Dedifferentiated amniotic fluid mesenchymal stem cell (primary cell): ENCODE measurements around the gene MIGA2.
"Not testable (repeated sequence)": the region's sequence is repeated elsewhere in the genome, so short reads cannot be mapped to it uniquely, and the experiment has no call there.

ENCODE experiments used
- DNase-seq: peaks from one replicate; pipeline ENCODE4 v3.0.0-alpha.2; 2016; ENCODE audit errors: extremely low spot score

Gene MIGA2, protein sequence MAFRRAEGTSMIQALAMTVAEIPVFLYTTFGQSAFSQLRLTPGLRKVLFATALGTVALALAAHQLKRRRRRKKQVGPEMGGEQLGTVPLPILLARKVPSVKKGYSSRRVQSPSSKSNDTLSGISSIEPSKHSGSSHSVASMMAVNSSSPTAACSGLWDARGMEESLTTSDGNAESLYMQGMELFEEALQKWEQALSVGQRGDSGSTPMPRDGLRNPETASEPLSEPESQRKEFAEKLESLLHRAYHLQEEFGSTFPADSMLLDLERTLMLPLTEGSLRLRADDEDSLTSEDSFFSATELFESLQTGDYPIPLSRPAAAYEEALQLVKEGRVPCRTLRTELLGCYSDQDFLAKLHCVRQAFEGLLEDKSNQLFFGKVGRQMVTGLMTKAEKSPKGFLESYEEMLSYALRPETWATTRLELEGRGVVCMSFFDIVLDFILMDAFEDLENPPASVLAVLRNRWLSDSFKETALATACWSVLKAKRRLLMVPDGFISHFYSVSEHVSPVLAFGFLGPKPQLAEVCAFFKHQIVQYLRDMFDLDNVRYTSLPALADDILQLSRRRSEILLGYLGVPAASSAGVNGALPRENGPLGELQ

DNA sequence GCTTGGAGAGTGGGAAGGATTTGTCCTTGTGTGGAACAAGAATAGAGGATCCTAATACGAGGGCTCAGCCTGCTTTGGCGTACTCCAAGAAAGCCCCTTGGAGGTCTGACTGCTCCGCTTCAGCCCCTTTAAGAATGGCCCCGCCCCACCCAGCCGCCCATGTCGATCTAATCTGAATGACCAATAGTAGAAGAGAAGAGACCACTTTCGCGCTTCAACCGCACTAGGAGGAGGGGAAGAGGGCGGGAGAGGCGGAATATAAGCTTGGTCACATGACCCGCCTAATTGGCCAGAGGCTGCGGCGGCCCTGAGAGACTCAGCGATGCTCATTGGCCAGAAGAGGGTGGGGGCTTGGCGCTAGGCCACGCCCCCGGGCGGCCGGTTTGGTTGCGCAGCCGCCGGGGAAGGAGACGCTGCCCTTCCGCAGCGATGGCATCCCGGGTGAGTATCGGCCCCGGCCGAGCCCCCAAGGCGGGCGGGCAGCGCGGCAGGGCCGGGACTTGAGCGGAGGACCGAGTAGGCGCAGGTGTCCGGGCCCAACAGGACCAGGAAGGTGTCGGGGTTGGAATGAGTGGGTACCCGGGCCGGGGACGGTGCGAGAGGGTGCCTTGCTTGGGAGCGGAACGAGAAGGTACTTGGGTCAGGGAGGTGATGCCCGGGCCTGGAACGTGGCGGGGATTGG, at the start of gene MIGA2:
Gene MIGA2, plus strand, starts transcription at position 386 of the 682 bp plus-strand sequence. CDS start 3,969 bp downstream, outside the sequence.
- peak; percentile 98 for DNase-seq

DNA sequence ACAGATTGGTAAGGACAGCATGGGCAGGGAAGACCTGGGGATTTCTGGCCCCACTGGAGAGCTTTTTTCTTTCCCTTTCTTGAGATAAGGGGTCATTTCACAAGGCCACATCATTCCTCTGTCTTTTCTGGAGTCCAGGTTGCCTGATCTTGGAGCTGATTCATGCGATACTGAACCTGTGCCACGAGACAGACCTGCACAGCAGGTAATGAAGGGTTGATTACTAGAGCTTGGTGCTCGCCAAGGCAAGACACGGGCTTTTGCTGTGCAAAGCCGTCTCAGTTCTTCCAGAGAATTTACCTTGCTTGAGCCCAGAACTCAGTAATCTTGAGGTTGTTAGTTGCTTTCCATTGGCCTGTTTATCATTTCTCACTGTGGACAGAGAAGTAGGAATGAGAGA, 49.8 kb upstream of the MIGA2 start:
- no peak for DNase-seq

DNA sequence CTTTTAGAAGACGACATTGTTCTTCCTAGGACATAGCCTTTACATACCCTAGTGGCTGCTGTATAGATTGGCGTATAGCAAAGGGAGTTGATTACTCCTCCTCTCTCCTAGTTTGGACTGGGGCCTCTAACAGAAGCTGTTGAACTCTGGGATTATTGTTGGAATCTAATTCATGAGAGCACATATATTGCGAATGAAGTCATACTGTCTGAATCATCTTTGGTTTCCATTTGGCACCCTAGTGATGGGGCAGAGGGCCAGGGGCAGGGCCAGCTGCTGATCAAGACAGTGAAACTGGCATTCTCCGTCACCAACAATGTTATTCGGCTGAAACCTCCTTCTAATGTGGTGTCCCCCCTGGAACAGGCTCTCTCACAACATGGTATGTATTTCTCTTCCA, 48.6 kb upstream of the MIGA2 start:
- peak; percentile 75 for DNase-seq

DNA sequence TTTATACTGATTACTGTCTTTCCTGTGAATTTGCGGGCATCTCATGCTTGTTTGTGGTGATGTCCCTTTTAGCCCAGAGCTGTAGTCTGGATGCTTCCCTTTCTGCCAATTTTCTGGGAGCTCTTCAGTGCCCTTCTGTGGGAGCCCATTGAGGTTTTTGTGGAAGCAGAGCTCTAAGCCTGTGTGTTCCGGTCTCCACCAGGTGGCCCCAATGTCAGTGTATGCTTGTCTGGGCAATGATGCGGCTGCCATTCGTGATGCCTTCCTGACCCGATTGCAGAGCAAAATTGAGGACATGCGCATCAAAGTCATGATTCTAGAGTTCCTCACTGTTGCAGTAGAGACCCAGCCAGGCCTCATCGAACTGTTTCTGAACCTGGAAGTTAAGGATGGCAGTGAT, 43.4 kb upstream of the MIGA2 start:
- no peak for DNase-seq

DNA sequence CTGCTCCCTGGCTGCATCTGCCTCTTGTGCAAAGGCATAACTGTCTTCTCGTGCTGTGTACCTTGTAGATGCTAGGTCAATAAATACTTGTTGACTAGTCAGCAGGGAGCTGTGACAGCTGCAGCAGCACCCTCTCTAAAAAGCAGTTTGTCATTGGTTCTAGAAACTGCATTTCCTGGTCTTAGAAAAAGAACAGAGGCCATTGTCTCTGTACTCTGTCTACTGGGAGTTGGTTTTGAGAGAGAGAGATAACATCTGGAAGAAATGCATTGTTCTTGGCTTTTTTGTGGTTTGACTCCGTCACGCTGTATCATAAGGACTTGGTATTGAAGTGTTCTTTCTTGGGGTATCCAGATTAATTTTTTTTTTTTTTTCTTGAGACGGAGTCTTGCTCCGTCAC, 40.6 kb upstream of the MIGA2 start:
- no peak for DNase-seq

DNA sequence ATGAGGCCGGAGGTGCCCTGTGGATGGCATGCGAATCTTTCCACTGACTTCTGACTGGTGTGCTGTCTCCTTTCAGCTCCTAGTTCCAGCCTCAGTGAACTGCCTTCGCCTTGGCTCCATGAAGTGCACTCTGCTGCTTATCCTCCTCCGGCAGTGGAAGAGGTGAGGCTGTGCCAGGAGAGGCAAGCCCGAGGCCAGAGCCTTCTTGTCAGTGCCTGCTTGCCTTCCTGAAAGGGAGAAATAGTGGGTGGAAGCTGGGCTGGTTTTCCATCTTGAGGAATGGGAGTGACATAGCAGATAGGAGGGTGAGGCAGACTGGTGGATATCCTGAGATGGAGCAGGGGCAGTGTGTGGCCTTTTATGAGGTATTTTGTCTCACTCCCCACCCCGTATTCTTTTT, 38.0 kb upstream of the MIGA2 start:
- no peak for DNase-seq

DNA sequence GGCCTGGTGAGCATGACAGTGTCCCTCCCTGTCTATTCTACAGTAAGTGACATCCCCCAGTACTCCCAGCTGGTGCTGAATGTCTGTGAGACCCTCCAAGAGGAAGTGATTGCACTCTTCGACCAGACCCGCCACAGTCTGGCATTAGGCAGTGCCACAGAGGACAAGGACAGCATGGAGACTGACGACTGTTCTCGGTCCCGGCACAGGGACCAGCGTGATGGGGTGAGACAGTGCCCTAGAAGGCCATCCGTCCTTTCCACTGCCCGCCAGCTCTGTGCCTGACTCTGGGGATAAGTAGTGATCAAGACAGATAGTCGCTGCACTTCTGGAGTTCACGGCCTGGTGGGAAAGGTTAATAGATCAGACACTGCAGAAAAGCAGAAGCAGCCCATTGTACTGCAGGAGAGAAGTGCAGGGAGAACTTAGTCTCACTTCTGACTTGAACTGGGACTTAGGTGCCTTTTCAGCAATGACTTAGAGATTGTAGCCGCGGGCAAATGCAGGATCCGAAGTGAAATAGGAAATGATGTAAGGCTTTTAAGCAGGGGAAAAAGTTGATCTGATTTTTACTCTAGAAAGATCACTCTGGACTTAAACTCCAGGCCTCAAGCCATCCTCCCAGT, 36.7 kb upstream of the MIGA2 start:
- DNase-seq: no peak

DNA sequence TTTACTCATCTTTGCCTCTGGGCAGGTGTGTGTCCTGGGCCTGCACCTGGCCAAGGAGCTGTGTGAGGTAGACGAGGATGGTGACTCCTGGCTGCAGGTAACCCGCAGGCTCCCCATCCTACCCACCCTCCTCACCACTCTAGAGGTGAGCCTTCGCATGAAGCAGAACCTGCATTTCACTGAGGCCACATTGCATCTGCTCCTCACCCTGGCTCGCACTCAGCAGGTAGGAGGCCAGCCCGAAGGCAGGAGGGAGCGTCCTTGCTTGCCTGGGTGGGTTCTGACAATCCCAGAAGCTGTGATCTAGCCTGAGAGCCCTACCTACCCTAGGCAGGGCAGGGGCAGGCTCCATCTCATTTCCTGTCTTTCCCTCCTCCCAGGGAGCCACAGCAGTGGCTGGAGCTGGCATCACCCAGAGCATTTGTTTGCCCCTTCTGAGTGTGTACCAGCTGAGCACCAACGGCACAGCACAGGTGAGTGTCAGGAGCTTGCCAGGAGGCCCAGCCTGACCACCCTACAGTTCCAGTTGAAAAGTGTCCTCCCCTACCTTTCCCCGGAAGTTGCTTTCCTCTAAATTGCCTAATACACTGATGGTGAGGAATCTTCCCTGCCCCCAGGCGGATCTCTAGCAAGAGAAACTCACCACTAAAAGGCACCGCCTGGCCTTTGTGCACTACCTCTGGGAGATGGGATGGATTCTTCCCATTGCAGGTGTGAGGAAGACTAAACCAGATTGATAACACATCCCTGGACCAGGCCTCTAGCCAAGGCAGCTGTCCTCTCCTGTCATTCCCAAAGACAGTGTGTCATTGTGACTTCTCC, 34.7 kb upstream of the MIGA2 start:
- DNase-seq: no peak

DNA sequence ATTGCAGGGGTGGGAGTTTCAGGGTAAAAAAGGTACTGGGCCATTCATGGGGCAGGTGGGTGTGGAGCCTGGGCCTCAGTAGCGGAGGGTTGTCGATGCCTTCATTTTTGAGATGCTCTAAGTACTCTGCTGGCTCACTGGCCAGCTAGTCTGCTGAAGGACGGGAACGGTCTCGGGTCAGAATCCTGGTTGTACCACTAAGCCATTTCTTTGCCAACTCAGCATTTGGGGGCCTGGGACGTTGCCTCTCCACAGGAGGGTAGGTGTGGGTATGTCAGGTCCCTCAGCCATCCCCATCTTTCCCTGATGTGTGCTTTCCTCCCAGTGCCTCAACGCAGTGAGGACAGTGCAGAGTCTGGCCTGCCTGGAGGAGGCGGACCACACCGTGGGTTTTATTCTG, 33.4 kb upstream of the MIGA2 start:
- DNase-seq: no peak

DNA sequence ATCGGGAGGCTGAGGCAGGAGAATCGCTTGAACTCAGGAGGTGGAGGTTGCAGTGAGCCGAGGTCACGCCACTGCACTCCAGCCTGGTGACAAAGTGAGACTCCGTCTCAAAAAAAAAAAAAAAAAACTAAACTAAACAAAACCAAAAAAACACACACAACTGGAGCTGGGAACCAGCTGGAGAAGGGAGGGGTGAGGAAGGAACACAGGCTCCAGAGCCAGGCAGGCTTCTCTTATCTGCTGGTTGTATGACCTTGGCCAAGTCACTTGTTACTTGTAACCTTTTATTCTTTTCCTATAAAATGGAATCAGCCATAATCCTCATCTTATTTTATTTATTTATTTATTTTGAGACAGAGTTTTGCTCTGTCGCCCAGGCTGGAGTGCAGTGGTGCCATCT, 32.3 kb upstream of the MIGA2 start:
- not testable (repeated sequence) for DNase-seq

DNA sequence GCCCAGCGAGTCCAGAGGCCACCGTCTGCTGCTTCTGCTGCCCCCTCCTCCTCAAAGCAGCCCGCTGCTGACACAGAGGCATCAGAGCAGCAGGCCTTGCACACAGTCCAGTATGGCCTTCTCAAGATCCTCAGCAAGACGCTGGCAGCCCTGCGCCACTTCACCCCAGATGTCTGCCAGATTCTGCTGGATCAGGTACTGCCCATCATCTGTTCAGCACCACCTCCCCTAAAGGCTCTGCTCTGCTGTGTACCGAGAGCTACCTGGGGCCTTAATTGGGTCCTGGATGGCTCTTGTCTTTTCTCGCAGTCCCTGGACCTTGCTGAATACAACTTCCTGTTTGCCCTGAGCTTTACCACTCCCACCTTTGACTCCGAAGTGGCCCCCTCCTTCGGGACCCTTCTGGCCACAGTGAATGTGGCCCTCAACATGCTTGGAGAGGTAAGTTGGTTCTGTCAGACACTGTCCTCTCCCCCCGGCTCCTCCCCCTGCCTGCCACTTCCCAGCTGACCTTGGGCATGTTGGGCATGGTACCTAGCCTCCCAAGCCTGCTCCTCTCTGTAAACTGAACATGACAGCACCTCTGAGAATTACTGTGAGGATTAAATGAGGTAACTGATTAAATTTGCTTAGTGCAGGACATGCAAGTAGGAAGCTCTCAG, 31.0 kb upstream of the MIGA2 start:
- DNase-seq: no peak

DNA sequence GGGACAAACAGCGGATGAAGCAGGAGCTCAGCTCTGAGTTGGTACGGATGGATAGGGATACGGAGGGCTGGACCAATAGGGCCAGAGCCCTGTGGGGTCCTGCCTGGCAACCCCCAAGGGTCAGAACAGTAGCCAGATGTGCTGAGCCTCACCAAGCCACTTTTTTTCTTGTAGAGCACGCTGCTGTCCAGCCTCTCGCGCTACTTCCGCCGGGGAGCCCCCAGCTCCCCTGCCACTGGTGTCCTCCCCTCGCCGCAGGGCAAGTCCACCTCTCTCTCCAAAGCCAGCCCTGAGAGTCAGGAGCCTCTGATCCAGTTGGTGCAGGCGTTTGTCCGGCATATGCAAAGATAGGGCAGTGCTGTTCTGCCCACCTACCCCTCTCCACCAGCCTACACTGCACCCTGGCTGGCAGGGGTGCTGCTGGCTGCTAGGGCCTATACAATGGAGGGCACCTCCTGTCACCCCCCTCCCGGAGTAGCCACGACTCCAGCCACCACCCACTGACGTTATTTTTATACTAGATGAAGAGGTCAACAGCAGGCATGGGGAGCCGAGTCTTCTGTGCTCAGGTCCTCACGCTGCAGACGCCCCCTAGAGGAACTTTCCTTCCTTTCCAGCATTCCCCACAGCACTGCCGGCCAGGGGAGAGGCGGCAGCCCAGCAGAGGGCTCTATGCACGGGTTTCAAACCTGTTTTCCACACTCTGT, 29.9 kb upstream of the MIGA2 start:
- DNase-seq: peak; percentile 74

DNA sequence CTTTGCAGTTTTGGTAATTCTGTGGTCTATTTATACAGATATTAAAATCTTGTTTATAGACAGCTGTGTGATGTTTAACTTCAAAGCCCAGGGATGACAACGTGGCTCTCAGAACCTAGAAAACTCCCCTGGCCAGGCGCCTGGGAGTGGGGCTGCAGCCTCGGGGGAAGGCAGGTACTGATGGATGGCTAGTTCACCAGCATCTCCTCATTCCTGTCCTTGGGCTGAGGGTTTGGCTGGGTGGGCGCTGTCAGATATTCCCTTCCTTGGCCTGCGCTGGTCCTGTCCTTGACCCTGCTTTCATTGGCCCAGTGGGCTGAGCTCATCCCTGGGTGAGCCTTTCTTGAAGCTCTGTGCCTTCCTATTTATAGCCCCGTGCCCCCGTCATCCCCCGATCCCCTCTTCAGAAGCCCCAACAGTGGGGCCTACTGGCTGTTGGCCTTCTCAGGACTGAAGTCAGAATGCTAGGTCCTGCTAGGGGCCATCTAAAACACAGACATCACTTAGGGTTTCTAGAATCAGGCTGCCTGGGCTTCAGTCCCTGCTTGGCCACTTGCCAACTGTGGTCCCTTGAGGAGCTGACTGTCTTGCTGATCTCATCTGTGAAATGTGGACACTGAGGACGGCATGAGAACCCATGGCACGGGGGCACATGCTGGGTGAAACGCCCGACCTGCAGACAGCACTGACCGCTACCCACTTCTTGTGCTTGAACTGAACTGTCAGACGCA, 29.2 kb upstream of the MIGA2 start:
- DNase-seq: no peak

DNA sequence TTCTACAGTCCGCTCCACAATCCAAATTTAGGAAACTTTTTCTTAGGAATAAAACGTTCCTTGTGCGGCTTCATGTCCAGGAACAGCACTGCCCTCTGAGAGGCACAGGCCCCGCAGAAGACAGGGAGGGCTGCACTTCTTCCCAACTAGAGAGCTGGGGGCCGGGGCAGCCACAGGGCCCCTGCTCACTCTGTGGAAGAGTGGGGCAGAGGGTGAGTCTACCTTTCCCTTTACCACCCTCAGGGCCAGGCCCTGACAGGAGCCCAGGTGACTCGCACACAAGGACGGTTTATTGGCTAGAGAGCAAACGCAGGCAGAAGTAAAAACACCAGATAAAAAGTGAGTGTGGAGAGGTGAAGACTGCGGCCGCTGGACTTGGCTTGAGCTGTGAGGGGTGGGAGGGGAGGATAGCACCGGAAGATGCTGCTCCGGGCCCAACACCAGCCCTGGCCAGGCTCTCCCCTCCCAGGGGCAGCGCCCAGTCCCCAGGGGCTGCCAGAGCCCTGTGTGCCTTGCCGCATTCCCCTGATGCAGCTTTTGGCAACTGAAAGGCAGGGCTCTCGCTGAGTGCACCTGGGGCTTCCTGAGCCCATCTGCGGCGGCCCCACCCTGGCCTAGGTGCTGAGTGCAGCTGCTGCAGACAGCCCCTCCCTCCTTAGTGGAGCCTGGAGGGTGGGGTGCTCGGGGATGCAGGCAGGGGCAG, 28.5 kb upstream of the MIGA2 start:
- no peak for DNase-seq

DNA sequence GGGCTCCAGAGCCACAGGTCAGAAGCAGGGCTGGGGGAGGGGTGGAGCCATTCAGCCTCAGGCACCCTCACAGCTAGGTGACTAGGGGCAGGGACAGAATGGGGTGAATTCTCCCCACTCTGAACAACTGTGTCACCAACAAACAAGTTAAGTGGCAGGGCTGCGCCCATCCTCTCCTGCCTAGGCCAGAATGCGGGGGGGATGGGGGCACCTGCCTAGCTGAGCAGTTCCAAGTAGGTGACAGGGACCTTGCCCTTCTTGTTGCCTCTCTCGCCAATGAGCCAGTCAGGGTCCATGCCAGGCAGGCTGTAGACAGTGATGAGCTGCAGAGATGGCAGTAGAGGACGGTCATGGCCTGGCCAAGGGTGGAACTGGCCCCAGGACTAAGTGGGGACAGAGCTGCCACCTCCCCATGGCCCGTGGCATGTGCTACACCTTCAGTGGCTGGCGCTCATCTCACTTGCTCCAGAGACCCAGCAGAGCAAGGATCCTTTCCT, 27.9 kb upstream of the MIGA2 start:
- DNase-seq: no peak

DNA sequence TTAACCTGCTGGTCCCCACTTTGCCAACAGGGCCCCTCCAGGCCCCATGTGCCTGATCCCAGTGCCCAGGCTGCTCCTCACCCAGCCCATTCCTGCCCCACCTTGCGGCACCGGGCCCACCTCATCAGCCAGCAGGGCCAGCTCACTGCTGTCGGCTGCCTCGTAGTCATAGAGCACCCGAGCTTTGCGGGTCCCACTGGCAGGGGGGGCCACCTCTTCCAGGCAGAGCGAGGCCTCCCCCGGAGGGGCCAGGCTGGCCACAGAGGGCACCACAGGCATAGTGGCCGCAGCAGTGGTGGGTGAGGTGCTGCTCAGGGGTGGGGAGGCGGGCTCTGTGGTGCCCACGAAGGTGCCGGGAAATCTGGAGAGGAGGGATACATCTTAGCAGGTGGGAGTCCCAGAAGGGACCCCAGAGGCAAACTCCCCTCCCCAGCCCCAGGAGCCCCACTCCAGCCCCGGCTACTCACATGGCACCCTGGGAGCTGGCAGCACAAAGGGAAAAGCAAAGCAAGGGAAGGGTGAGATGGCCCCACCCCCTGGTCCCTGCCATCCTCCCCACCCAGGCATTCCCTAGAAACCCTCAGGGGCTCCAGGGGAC, 27.3 kb upstream of the MIGA2 start:
- DNase-seq: no peak

DNA sequence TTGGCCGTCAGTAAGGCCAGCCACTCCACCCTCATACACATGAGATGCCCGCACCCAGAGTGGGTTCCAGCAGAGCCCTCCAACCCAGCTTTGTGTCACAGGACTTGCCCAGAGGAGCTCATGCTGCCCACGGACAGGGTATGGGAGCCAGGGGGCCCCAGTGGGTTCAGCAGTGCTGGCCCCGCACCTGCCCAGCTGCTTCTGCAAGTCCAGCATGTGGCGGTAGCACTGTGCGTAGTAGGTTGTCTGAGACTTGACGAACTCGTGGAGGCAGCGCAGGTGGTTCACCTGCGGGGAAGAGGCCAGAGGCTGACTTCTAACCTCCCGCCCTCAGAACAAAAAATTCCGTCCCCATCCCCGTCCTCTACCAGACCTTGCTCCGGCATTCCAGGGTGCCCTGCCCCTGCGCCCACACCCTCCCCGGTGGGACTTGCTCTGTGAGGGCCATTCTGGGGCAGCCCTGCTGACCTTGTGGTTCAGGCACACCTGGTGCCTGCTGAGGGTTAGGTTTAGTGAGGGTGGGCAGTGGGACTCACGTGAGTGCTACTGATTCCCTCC, 26.8 kb upstream of the MIGA2 start:
- DNase-seq: no peak

DNA sequence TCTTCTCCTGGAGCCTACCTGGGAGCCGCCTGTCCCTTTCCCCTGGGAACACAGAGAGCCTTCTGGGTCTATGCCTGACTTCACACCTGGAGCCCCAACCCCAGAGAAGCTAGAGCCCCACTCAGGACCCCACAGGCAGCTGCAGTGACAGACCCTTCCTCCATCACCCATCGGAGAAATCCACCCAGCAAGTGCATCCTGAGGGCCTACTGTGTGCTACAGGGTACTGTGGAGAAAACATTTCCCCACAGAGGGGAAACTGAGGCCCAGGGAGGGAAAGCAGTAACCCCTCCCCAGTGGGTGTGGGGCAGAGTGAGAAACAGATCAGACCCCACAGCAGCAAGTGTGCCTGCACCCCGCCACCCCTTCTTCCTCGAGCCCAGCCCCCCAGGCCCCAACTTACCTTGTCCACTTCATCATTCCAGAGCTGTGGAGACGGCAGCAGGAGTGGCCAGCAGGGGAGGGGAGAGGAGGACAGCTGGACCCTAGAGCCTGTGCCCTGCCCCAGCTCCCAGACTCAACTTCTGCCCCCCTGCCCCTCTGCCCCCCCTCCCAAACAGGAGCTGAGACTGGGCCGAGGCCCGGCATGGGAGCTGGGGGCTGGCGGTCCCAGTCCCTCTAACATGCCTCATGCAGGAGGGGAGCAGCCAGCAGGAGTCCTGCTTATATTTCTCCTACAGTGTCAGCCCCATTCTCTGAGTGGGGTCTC, 26.0 kb upstream of the MIGA2 start:
- no peak for DNase-seq
